SK-N-SH (cell line): ENCODE results near the gene GAPVD1. TPM values are rescaled to one million over a fixed set of nuclear protein-coding genes. Genes with fewer than 3 reads are reported as not detected.

Source experiments
- CTCF ChIA-PET: fragments of 300-600, 350-600 bp; formaldehyde crosslinking; extraction: SDS; loops from one replicate; lab custom pipeline; 2021; lab: Yijun Ruan, JAX
- POLR2A ChIA-PET: fragments of 350-600 bp; sonication (Branson Sonifier 250); formaldehyde crosslinking; extraction: SDS; loops from one replicate; lab custom pipeline; 2020; ENCODE audit warnings: antibody characterized with exemption, inconsistent platforms; lab: Yijun Ruan, JAX
- DNase-seq: peaks from one replicate; pipeline ENCODE4 v3.0.0; 2012
- H2AFZ ChIP-seq: fragments of 200-600 bp; sonication (generic); 2 replicates; pipeline ENCODE4 v1.8.1; 2016; ENCODE audit warnings: antibody characterized with exemption, mild to moderate bottlenecking, low read depth
- H3F3A ChIP-seq: fragments of 200-600 bp; sonication (generic); replicated peaks from 2 replicates; pipeline ENCODE3; 2016; ENCODE audit warnings: antibody characterized with exemption, mild to moderate bottlenecking; ENCODE audit not compliant: insufficient read depth
- H3K27ac ChIP-seq, 2 experiments: fragments of 200-500 bp in 1 of 2; fragments of 200-600 bp in 1 of 2; sonication (Bioruptor generic) in 1 of 2; sonication (generic), shearing (Covaris generic) in 1 of 2; 2 replicates each; pipeline versions ENCODE4 v1.5.1 to v1.6.1; 2014 to 2016; ENCODE audit warnings: low read depth in 2 of 2, inconsistent platforms in 1 of 2, low read length in 1 of 2, mild to moderate bottlenecking in 1 of 2, mixed read lengths in 1 of 2
- H3K27me3 ChIP-seq: fragments of 200-600 bp; sonication (generic), shearing (Covaris generic); 2 replicates; pipeline ENCODE4 v1.6.1; 2016; ENCODE audit warnings: mixed run types; ENCODE audit not compliant: insufficient read depth
- H3K36me3 ChIP-seq, 2 experiments: fragments of 200-500 bp in 1 of 2; fragments of 200-600 bp in 1 of 2; sonication (Bioruptor generic) in 1 of 2; sonication (generic) in 1 of 2; replicated peaks in 1 of 2; 2 replicates each; pipeline versions ENCODE3 to v1.5.1; 2014 to 2016; ENCODE audit warnings: low read length in 1 of 2, mild to moderate bottlenecking in 1 of 2; ENCODE audit not compliant: insufficient read depth in 2 of 2, control insufficient read depth in 1 of 2
- H3K4me1 ChIP-seq, 2 experiments: fragments of 200-500 bp in 1 of 2; fragments of 200-600 bp in 1 of 2; sonication (Bioruptor generic) in 1 of 2; sonication (generic), shearing (Covaris generic) in 1 of 2; 2 replicates each; pipeline versions ENCODE4 v1.5.1 to v1.6.1; 2014 to 2016; ENCODE audit warnings: low read depth in 1 of 2, low read length in 1 of 2, mixed run types in 1 of 2; ENCODE audit not compliant: insufficient read depth in 2 of 2, control insufficient read depth in 1 of 2
- H3K4me2 ChIP-seq: fragments of 200-600 bp; sonication (generic), shearing (Covaris generic); 2 replicates; pipeline ENCODE4 v1.6.1; 2017; ENCODE audit warnings: mixed run types
- H3K4me3 ChIP-seq, 2 experiments: fragments of 200-500 bp in 1 of 2; fragments of 200-600 bp in 1 of 2; sonication (Bioruptor generic) in 1 of 2; sonication (generic), shearing (Covaris generic) in 1 of 2; 2 replicates each; pipeline versions ENCODE4 v1.5.1 to v1.8.1; 2014 to 2016; ENCODE audit warnings: low read depth in 2 of 2, inconsistent platforms in 1 of 2, low read length in 1 of 2, mild to moderate bottlenecking in 1 of 2, mixed read lengths in 1 of 2, moderate library complexity in 1 of 2
- H3K79me2 ChIP-seq: fragments of 200-600 bp; sonication (generic); 2 replicates; pipeline ENCODE4 v1.8.1; 2017; ENCODE audit warnings: mild to moderate bottlenecking; ENCODE audit not compliant: insufficient read depth
- H3K9ac ChIP-seq: fragments of 200-600 bp; sonication (generic); 2 replicates; pipeline ENCODE4 v1.6.1; 2017; ENCODE audit warnings: mixed run types
- H3K9me2 ChIP-seq: fragments of 200-600 bp; sonication (generic); 2 replicates; pipeline ENCODE4 v1.6.1; 2017; ENCODE audit warnings: mixed run types
- H3K9me3 ChIP-seq: fragments of 200-600 bp; sonication (generic); 2 replicates; pipeline ENCODE4 v1.6.1; 2017; ENCODE audit warnings: mixed run types, mild to moderate bottlenecking, moderate library complexity
- H4K20me1 ChIP-seq: fragments of 200-600 bp; sonication (generic); 2 replicates; pipeline ENCODE4 v1.6.1; 2017; ENCODE audit warnings: mild to moderate bottlenecking, mixed run types; ENCODE audit not compliant: insufficient read depth
- CHD2 ChIP-seq: fragments of 150-350 bp; IDR thresholded peaks from 2 replicates; pipeline ENCODE4 v1.6.1; 2018; ENCODE audit warnings: low read length; ENCODE audit not compliant: partially characterized antibody
- CTCF ChIP-seq: fragments of 200-600 bp; sonication (generic); IDR thresholded peaks from 2 replicates; pipeline ENCODE4 v1.6.1; 2017; ENCODE audit warnings: antibody characterized with exemption, mild to moderate bottlenecking, moderate library complexity
- ELF1 ChIP-seq: IDR thresholded peaks from 2 replicates; pipeline ENCODE4 v1.4.0; 2012
- EP300 ChIP-seq, 2 experiments: IDR thresholded peaks; 2 replicates each; pipeline versions ENCODE4 v1.4.0 to v1.6.1; 2012; ENCODE audit warnings: borderline replicate concordance in 1 of 2, low read depth in 1 of 2, low read length in 1 of 2
- EZH2phosphoT487 ChIP-seq: fragments of 200-600 bp; sonication (generic); IDR thresholded peaks from 2 replicates; pipeline ENCODE4 v1.6.1; 2017; ENCODE audit warnings: low read depth, mixed run types, mild to moderate bottlenecking, antibody characterized with exemption, moderate library complexity, borderline replicate concordance
- GABPA ChIP-seq: IDR thresholded peaks from 2 replicates; pipeline ENCODE4 v1.4.0; 2012; ENCODE audit warnings: low read depth, mild to moderate bottlenecking
- IRF3 ChIP-seq: fragments of 150-350 bp; IDR thresholded peaks from 2 replicates; pipeline ENCODE4 v1.6.1; 2016; ENCODE audit warnings: mild to moderate bottlenecking, low read depth, low read length
- MAX ChIP-seq: IDR thresholded peaks from 2 replicates; pipeline ENCODE4 v1.4.0; 2012; ENCODE audit warnings: low read depth
- MEF2A ChIP-seq: IDR thresholded peaks from 2 replicates; pipeline ENCODE4 v1.4.0; 2012; ENCODE audit warnings: low read depth, borderline replicate concordance
- MXI1 ChIP-seq: IDR thresholded peaks from 2 replicates; pipeline ENCODE4 v1.6.1; 2012; ENCODE audit warnings: mild to moderate bottlenecking, low read depth, low read length, improper control_type of control experiment
- NRF1 ChIP-seq: IDR thresholded peaks from 2 replicates; pipeline ENCODE4 v1.6.1; 2012; ENCODE audit warnings: low read depth, mild to moderate bottlenecking, low read length
- POLR2AphosphoS5 ChIP-seq: IDR thresholded peaks from 2 replicates; pipeline ENCODE4 v1.6.1; 2012; ENCODE audit warnings: low read depth, low read length
- TAF1 ChIP-seq: IDR thresholded peaks from 2 replicates; pipeline ENCODE4 v1.6.1; 2012; ENCODE audit warnings: low read depth, mild to moderate bottlenecking, low read length, moderate library complexity, borderline replicate concordance
- YY1 ChIP-seq: IDR thresholded peaks from 2 replicates; pipeline ENCODE4 v1.4.0; 2012; ENCODE audit warnings: low read depth, mild to moderate bottlenecking
- WGBS: methylation state at CpG from one replicate; pipeline ENCODE4 v1.1.6; 2017; ENCODE audit warnings: low lambda C conversion rate; 5-methylcytosine and 5-hydroxymethylcytosine counted together
- polyA plus RNA-seq, 3 experiments: library from polyadenylated mRNA; depleted of rRNA; stranded (reverse); fragments of >200 nt; gene quantifications; 2 replicates each; pipeline ENCODE4 v1.2.3, GENCODE V29; 2012

The GAPVD1 gene
- 10.5 and 10.7 TPM in 2 replicates for polyA plus RNA-seq (2012; rRNA removed)
- 9.6 and 10.3 TPM in 2 replicates for polyA plus RNA-seq (2012; cell fraction: cytosol; rRNA removed)
- 19.0 and 32.1 TPM in 2 replicates for polyA plus RNA-seq (2012; cell fraction: nucleus; rRNA removed)

GRCh38 chr9:125261501-125262293, at the start of gene GAPVD1:
TSS of gene GAPVD1 (plus strand) at chr9:125261826. CDS start at chr9:125298922, 37,096 bp downstream.
- Histone ChIP-seq H4K20me1 (peaks cover 4% of the 10 kb centered on the region; the same call in 1 of the 2 replicates), H3K9ac (peak within 1 kb of the TSS; percentile 89), H3K36me3 (no peaks in the 10 kb centered on the region), H3K4me2 (peak within 1 kb of the TSS; percentile 79), H3K9me2 (no peaks in the 10 kb centered on the region), H2AFZ (peak within 1 kb of the TSS; percentile 98), H3K4me3 (peak within 1 kb of the TSS; percentile 82 to 99), H3K27me3 (no peaks in the 10 kb centered on the region), H3K27ac (peak within 1 kb of the TSS; percentile 50 to 55; a peak in 2 of 4 replicates)
- ChIA-PET POLR2A (interaction anchor here (2.8 kb wide), 1 partner anchor 21 kb away, joined by 35 read pairs; the partner anchor contains the start of gene HSPA5), CTCF (interaction anchor here (0.7 to 1.1 kb wide), 8 partner anchors 11 to 108 kb away, joined by 3 to 6 read pairs (median 3); no protein-coding TSS in a partner anchor)
- 16% methylated on average over 19 of the region's 72 CpGs for WGBS
- peak; percentile 99 for DNase-seq
- TF ChIP-seq MEF2A = no peak
- peak; percentile 66 for TF ChIP-seq CHD2
- TF ChIP-seq GABPA = peak; percentile 72
- TF ChIP-seq TAF1 = peak; percentile 73; the same call in 1 of the 2 replicates
- TF ChIP-seq EP300 (IDR thresholded peaks at IDR 0.05; ENCODE audit: borderline replicate concordance in 1 of 2, low read depth in 1 of 2, low read length in 1 of 2) = no peak
- TF ChIP-seq EZH2phosphoT487 = no peak
- TF ChIP-seq ELF1 = peak; percentile 98
- TF ChIP-seq IRF3 = no peak
- peak; percentile 16; the same call in 1 of the 2 replicates for TF ChIP-seq POLR2AphosphoS5
- TF ChIP-seq YY1 = 0 out of 2 replicates have a peak, but pooled peaks have one; percentile 38
- peak; percentile 39 for TF ChIP-seq CTCF
- peak; percentile 81; the same call in 1 of the 2 replicates for TF ChIP-seq MXI1
- TF ChIP-seq NRF1 = peak; percentile 91
- peak; percentile 31; the same call in 1 of the 2 replicates for TF ChIP-seq MAX
- TF ChIP-seq, all 33 proteins: peak for 10
- H3K9me3 ChIP-seq = no peaks in the 10 kb centered on the region
- peaks cover 50% of the 10 kb centered on the region for H3K79me2 ChIP-seq
- no peaks in the 10 kb centered on the region; a peak in 2 of 4 replicates for H3K4me1 ChIP-seq
- H3F3A ChIP-seq = no peaks in the 10 kb centered on the region
